Measurements from ENCODE around the gene FILIP1L. TPM values are rescaled to one million over a fixed set of nuclear protein-coding genes. Genes with fewer than 3 reads are reported as not detected.

Gene FILIP1L
- total and polyA plus RNA-seq, 2 donors from 2014 or later = 5.5 to 25.5 TPM

GRCh38 chr3:100083209-100083608 lies 31.1 kb downstream of the FILIP1L start:
- no peak overlapping the region for H3K4me3 ChIP-seq (ENCODE audit: low read length in 3 of 3)
- no peaks in the 10 kb centered on the region for H3K9me3 ChIP-seq (ENCODE audit: control insufficient read depth in 2 of 3, insufficient read depth in 1 of 3, low read length in 3 of 3)
- peaks cover 0 to 6% (median 0%) of the 10 kb centered on the region in 3 donors for H3K4me1 ChIP-seq (ENCODE audit: control insufficient read depth in 2 of 3, insufficient read depth in 2 of 3, low read depth in 1 of 3, low read length in 3 of 3)
- no peak overlapping the region for H3K27ac ChIP-seq (ENCODE audit: low read depth in 2 of 2, low read length in 2 of 2)
- no peak for TF ChIP-seq CTCF (IDR thresholded peaks at IDR 0.05; ENCODE audit: borderline replicate concordance, extremely low read depth, insufficient read depth)
- FAIRE-seq (no peak), DNase-seq (no peak)
- H3K27me3 ChIP-seq (ENCODE audit: control insufficient read depth, insufficient read depth, low read length) = no peaks in the 10 kb centered on the region
- H3K36me3 ChIP-seq (ENCODE audit: control insufficient read depth in 2 of 3, insufficient read depth in 3 of 3, low read length in 3 of 3) = no peaks in the 10 kb centered on the region
- intact Hi-C loops (cut with DNase I) = no loop called here
- no peak overlapping the region for H3K9ac ChIP-seq (ENCODE audit: low read length in 3 of 3)

GRCh38 chr3:100082714-100083113 lies 31.6 kb downstream of the FILIP1L start:
- Histone ChIP-seq H3K27ac (ENCODE audit: low read depth in 2 of 2, low read length in 2 of 2) (no peak overlapping the region), H3K9ac (ENCODE audit: low read length in 3 of 3) (no peak overlapping the region), H3K36me3 (ENCODE audit: control insufficient read depth in 2 of 3, insufficient read depth in 3 of 3, low read length in 3 of 3) (no peaks in the 10 kb centered on the region), H3K27me3 (ENCODE audit: control insufficient read depth, insufficient read depth, low read length) (no peaks in the 10 kb centered on the region), H3K4me1 (ENCODE audit: control insufficient read depth in 2 of 3, insufficient read depth in 2 of 3, low read depth in 1 of 3, low read length in 3 of 3) (peaks cover 0 to 6% (median 0%) of the 10 kb centered on the region in 3 donors), H3K4me3 (ENCODE audit: low read length in 3 of 3) (no peak overlapping the region), H3K9me3 (ENCODE audit: control insufficient read depth in 2 of 3, insufficient read depth in 1 of 3, low read length in 3 of 3) (no peaks in the 10 kb centered on the region)
- no peak for DNase-seq
- no peak for FAIRE-seq
- no peak for TF ChIP-seq CTCF (IDR thresholded peaks at IDR 0.05; ENCODE audit: borderline replicate concordance, extremely low read depth, insufficient read depth)
- intact Hi-C loops (cut with DNase I) = no loop called here

- Histone ChIP-seq H3K4me3 (ENCODE audit: low read length in 3 of 3) (no peak overlapping the region), H3K4me1 (ENCODE audit: control insufficient read depth in 2 of 3, insufficient read depth in 2 of 3, low read depth in 1 of 3, low read length in 3 of 3) (peaks cover 0 to 9% (median 2%) of the 10 kb centered on the region in 3 donors), H3K9me3 (ENCODE audit: control insufficient read depth in 2 of 3, insufficient read depth in 1 of 3, low read length in 3 of 3) (no peaks in the 10 kb centered on the region), H3K27ac (ENCODE audit: low read depth in 2 of 2, low read length in 2 of 2) (no peak overlapping the region), H3K36me3 (ENCODE audit: control insufficient read depth in 2 of 3, insufficient read depth in 3 of 3, low read length in 3 of 3) (no peaks in the 10 kb centered on the region), H3K9ac (ENCODE audit: low read length in 3 of 3) (no peak overlapping the region), H3K27me3 (ENCODE audit: control insufficient read depth, insufficient read depth, low read length) (no peaks in the 10 kb centered on the region)
- TF ChIP-seq CTCF (IDR thresholded peaks at IDR 0.05; ENCODE audit: borderline replicate concordance, extremely low read depth, insufficient read depth) = no peak
- FAIRE-seq (no peak), DNase-seq (no peak)
- intact Hi-C loops (cut with DNase I) = no loop called here
These were observed 32.2 kb downstream of the FILIP1L start for GRCh38 chr3:100081986-100082692.
